HG03066 (cell line): ENCODE measurements around the gene TRAPPC10.
A peak's percentile ranks its signal among the peaks of the same experiment; 100 is the strongest.
"Not testable (repeated sequence)": the region's sequence is repeated elsewhere in the genome, so short reads cannot be mapped to it uniquely, and the experiment has no call there.

Experiments used
- ATAC-seq: cut with Tn5 transposase; IDR thresholded peaks from one replicate; pipeline ENCODE4 v1.9.1; 2021; ENCODE audit warnings: low read depth; ENCODE audit not compliant: unreplicated experiment

The TRAPPC10 gene

GRCh38 chr21:44134732-44135131, 122.6 kb downstream of the TRAPPC10 start:
- ATAC-seq, result not testable (repeated sequence)

- not testable (repeated sequence) for ATAC-seq
Measured at GRCh38 chr21:44138039-44138438, 125.9 kb downstream of the TRAPPC10 start.

GRCh38 chr21:44139787-44140551, 127.9 kb downstream of the TRAPPC10 start:
- ATAC-seq, result not testable (repeated sequence)

- ATAC-seq, result not testable (repeated sequence)
Measured at GRCh38 chr21:44140552-44140932, 128.4 kb downstream of the TRAPPC10 start.

GRCh38 chr21:44142470-44142869, 130.4 kb downstream of the TRAPPC10 start:
- ATAC-seq, result not testable (repeated sequence)

GRCh38 chr21:44143380-44143779, 131.3 kb downstream of the TRAPPC10 start:
- ATAC-seq, result not testable (repeated sequence)

- not testable (repeated sequence) for ATAC-seq
Measured at GRCh38 chr21:44143996-44144395, 131.9 kb downstream of the TRAPPC10 start.

GRCh38 chr21:44144784-44145602, 132.9 kb downstream of the TRAPPC10 start:
- not testable (repeated sequence) for ATAC-seq

- not testable (repeated sequence) for ATAC-seq
Measured at GRCh38 chr21:44145616-44146015, 133.5 kb downstream of the TRAPPC10 start.

GRCh38 chr21:44147108-44147507, 135.0 kb downstream of the TRAPPC10 start:
- ATAC-seq, result not testable (repeated sequence)

- ATAC-seq, result not testable (repeated sequence)
Measured at GRCh38 chr21:44150255-44150654, 138.1 kb downstream of the TRAPPC10 start.

GRCh38 chr21:44153214-44153888, 141.2 kb downstream of the TRAPPC10 start:
- ATAC-seq, result not testable (repeated sequence)

- ATAC-seq, result not testable (repeated sequence)
Measured at GRCh38 chr21:44153889-44154228, 141.8 kb downstream of the TRAPPC10 start.

- ATAC-seq, result peak; percentile 10
Measured at GRCh38 chr21:44154816-44155230, 142.7 kb downstream of the TRAPPC10 start.

- peak; percentile 40 for ATAC-seq
Measured at GRCh38 chr21:44155231-44155993, 143.3 kb downstream of the TRAPPC10 start.

- not testable (repeated sequence) for ATAC-seq
Measured at GRCh38 chr21:44155994-44156380, 143.9 kb downstream of the TRAPPC10 start.
